ENCODE measurements around the gene EIF2AK3. TPM values are rescaled to one million over a fixed set of nuclear protein-coding genes. Genes with fewer than 3 reads are reported as not detected.

Gene EIF2AK3
- total RNA-seq, 1 donor from 2014 or later: 8.2 TPM

- H3K36me3 ChIP-seq: no peaks in the 10 kb centered on the region
- no peak for DNase-seq
- H3K4me3 ChIP-seq: no peak overlapping the region
- H3K27ac ChIP-seq (replicated peaks): no peak overlapping the region
- peaks cover 54% of the 10 kb centered on the region for H3K27me3 ChIP-seq (ENCODE audit: low read depth)
- intact Hi-C loops (cut with micrococcal nuclease): no loop called here
- H3K4me1 ChIP-seq: no peaks in the 10 kb centered on the region
- H3K9me3 ChIP-seq (replicated peaks): peaks cover 8% of the 10 kb centered on the region
- no peak for TF ChIP-seq CTCF (IDR thresholded peaks at IDR 0.05; ENCODE audit: borderline replicate concordance)
Observed at GRCh38 chr2:88543541-88544057, 83.7 kb downstream of the EIF2AK3 start.

DNA sequence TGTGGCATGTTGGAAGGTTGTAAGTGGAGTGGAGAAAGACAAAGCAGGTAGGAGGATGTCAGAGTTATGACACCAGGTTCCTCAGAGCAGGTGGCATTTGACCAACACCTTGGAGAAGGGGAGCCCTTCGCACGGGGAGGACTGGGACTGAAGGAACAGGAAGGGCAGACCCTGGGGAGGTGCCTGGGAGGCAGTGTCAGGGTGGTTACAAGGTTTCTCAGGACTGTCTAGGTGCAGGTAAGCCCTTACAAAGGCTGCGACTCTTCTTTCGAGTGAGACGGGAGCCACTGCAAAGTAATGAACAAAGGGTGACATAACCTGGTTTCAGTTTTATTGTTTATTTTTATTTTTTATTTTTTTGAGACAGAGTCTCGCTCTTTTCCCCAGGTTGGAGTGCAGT, 84.6 kb downstream of the EIF2AK3 start:
- intact Hi-C loops (cut with micrococcal nuclease): no loop called here
- H3K27ac ChIP-seq (replicated peaks): no peak overlapping the region

DNA sequence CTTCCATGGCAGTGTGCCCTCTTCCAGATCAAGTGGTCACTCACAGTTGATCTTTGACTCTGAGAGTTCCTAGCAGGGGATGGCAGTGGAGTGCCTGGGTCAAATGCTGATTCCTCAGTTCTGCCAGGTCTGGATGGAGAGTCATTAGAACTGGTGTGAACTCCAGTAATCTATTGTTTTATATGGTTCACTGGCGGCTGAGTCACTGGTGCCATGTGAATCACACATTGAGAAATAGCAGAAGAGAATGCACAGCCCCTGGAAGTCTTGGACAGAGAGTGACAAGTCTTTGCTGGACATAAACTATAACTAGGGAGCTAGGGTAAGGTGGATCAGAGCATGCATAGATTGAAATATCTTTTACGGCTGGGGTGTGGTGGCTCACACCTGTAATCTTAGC, 86.9 kb downstream of the EIF2AK3 start:
- Histone ChIP-seq H3K27ac (replicated peaks) (no peak overlapping the region), H3K36me3 (no peaks in the 10 kb centered on the region), H3K27me3 (ENCODE audit: low read depth) (peaks cover 51% of the 10 kb centered on the region), H3K4me1 (no peaks in the 10 kb centered on the region), H3K4me3 (no peak overlapping the region), H3K9me3 (replicated peaks) (peaks cover 8% of the 10 kb centered on the region)
- DNase-seq: no peak
- intact Hi-C loops (cut with micrococcal nuclease): no loop called here
- TF ChIP-seq CTCF (IDR thresholded peaks at IDR 0.05; ENCODE audit: borderline replicate concordance): no peak

More for the DNA sequence above, 84.6 kb downstream of the EIF2AK3 start:
- H3K9me3 ChIP-seq (replicated peaks): peaks cover 8% of the 10 kb centered on the region
- no peak for TF ChIP-seq CTCF (IDR thresholded peaks at IDR 0.05; ENCODE audit: borderline replicate concordance)
- DNase-seq: no peak
- H3K4me3 ChIP-seq: no peak overlapping the region
- H3K4me1 ChIP-seq: no peaks in the 10 kb centered on the region
- H3K36me3 ChIP-seq: no peaks in the 10 kb centered on the region
- H3K27me3 ChIP-seq (ENCODE audit: low read depth): peaks cover 49% of the 10 kb centered on the region

- no peak for DNase-seq
- intact Hi-C loops (cut with micrococcal nuclease): no loop called here
- H3K4me3 ChIP-seq: no peak overlapping the region
Observed at GRCh38 chr2:88538362-88538917, 88.8 kb downstream of the EIF2AK3 start.

GRCh38 chr2:88537640-88538039, 89.6 kb downstream of the EIF2AK3 start:
- Histone ChIP-seq H3K4me1 (no peaks in the 10 kb centered on the region), H3K27me3 (ENCODE audit: low read depth) (peaks cover 62% of the 10 kb centered on the region), H3K9me3 (replicated peaks) (peaks cover 8% of the 10 kb centered on the region), H3K27ac (replicated peaks) (no peak overlapping the region), H3K36me3 (no peaks in the 10 kb centered on the region), H3K4me3 (no peak overlapping the region)
- no peak for DNase-seq
- TF ChIP-seq CTCF (IDR thresholded peaks at IDR 0.05; ENCODE audit: borderline replicate concordance): no peak
- intact Hi-C loops (cut with micrococcal nuclease): no loop called here

More at GRCh38 chr2:88538362-88538917, 88.8 kb downstream of the EIF2AK3 start:
- no peak for TF ChIP-seq CTCF (IDR thresholded peaks at IDR 0.05; ENCODE audit: borderline replicate concordance)
- H3K4me1 ChIP-seq: no peaks in the 10 kb centered on the region
- H3K27ac ChIP-seq (replicated peaks): no peak overlapping the region
- H3K36me3 ChIP-seq: no peaks in the 10 kb centered on the region
- peaks cover 8% of the 10 kb centered on the region for H3K9me3 ChIP-seq (replicated peaks)
- peaks cover 63% of the 10 kb centered on the region for H3K27me3 ChIP-seq (ENCODE audit: low read depth)
